NCI-H82 treated with DMSO at 0.1 percent for 48 hours (cell line): ENCODE results near the gene CD70.
"Not testable (repeated sequence)": the region's sequence is repeated elsewhere in the genome, so short reads cannot be mapped to it uniquely, and the experiment has no call there.

Experiments used
- DNase-seq: peaks from one replicate; lab custom pipeline; 2025; ENCODE audit not compliant: unreplicated experiment; lab: John Stamatoyannopoulos, UW

Gene CD70

GRCh38 chr19:6572217-6572616 lies 18.7 kb downstream of the CD70 start:
- DNase-seq = no peak

- DNase-seq = no peak
Measured at GRCh38 chr19:6571167-6571566, 19.8 kb downstream of the CD70 start.

GRCh38 chr19:6570764-6571163 lies 20.2 kb downstream of the CD70 start:
- no peak for DNase-seq

GRCh38 chr19:6568816-6569215 lies 22.1 kb downstream of the CD70 start:
- no peak for DNase-seq

GRCh38 chr19:6568010-6568526 lies 22.9 kb downstream of the CD70 start:
- DNase-seq = no peak

GRCh38 chr19:6566727-6567126 lies 24.2 kb downstream of the CD70 start:
- DNase-seq = not testable (repeated sequence)

GRCh38 chr19:6564393-6564792 lies 26.6 kb downstream of the CD70 start:
- no peak for DNase-seq

- not testable (repeated sequence) for DNase-seq
Measured at GRCh38 chr19:6562437-6562836, 28.5 kb downstream of the CD70 start.

GRCh38 chr19:6556480-6557195 lies 34.3 kb downstream of the CD70 start:
- no peak for DNase-seq

GRCh38 chr19:6556043-6556449 lies 34.9 kb downstream of the CD70 start:
- no peak for DNase-seq

GRCh38 chr19:6551607-6552450 lies 39.1 kb downstream of the CD70 start:
- no peak for DNase-seq

GRCh38 chr19:6551091-6551490 lies 39.9 kb downstream of the CD70 start:
- DNase-seq = no peak

- DNase-seq = not testable (repeated sequence)
Measured at GRCh38 chr19:6550679-6551078, 40.3 kb downstream of the CD70 start.

GRCh38 chr19:6543866-6544347 lies 47.0 kb downstream of the CD70 start:
- no peak for DNase-seq

GRCh38 chr19:6540918-6541689 lies 49.8 kb downstream of the CD70 start:
- no peak for DNase-seq

GRCh38 chr19:6539514-6539913 lies 51.4 kb downstream of the CD70 start:
- DNase-seq = no peak
